Measurements from ENCODE around the gene TAS2R1.
"Not testable (repeated sequence)": the region's sequence is repeated elsewhere in the genome, so short reads cannot be mapped to it uniquely, and the experiment has no call there.

DNA sequence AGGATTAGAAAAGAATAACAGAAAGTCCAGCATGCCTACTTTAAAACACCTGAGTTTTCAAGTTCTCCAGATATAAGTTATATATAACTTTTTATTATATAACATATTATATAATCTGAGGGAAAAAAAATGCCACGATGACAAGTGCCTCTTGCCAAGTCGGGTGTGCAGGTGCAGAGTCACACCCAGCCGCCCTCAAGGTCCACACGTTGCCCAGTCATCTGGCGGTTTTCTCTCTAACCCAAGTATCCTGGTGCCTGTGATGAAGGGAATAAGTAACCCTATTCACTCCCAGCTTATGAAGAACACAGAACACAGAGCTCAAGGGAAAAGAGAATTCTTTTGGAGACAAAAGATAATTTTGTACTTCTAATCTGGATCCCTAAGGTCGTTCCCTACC is 31.8 kb downstream of the TAS2R1 start:
- TF ChIP-seq, protein P1, sequence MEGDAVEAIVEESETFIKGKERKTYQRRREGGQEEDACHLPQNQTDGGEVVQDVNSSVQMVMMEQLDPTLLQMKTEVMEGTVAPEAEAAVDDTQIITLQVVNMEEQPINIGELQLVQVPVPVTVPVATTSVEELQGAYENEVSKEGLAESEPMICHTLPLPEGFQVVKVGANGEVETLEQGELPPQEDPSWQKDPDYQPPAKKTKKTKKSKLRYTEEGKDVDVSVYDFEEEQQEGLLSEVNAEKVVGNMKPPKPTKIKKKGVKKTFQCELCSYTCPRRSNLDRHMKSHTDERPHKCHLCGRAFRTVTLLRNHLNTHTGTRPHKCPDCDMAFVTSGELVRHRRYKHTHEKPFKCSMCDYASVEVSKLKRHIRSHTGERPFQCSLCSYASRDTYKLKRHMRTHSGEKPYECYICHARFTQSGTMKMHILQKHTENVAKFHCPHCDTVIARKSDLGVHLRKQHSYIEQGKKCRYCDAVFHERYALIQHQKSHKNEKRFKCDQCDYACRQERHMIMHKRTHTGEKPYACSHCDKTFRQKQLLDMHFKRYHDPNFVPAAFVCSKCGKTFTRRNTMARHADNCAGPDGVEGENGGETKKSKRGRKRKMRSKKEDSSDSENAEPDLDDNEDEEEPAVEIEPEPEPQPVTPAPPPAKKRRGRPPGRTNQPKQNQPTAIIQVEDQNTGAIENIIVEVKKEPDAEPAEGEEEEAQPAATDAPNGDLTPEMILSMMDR (conservative IDR thresholded peaks at IDR 0.05; ENCODE audit: low read depth, low read length), result not testable (repeated sequence)
- not testable (repeated sequence) for TF ChIP-seq EZH2 (IDR thresholded peaks at IDR 0.05; ENCODE audit: low read length, unreplicated experiment)
